ENCODE measurements around the gene SREK1. TPM values are rescaled to one million over a fixed set of nuclear protein-coding genes. Genes with fewer than 3 reads are reported as not detected.
A peak's percentile ranks its signal among the peaks of the same experiment; 100 is the strongest.

The SREK1 gene
- total RNA-seq (2021; fragmentation: NEBNext Ultra II Directional; extraction: Animal tissue kit (Norgen Biotek cat#: 25700)) (37.0 and 40.4 TPM in 2 replicates), polyA plus RNA-seq (2011; rRNA removed) (10.6 and 14.7 TPM in 2 replicates), polyA minus RNA-seq (2011; rRNA and poly(A)+ RNA removed) (50.0 and 59.6 TPM in 2 replicates)
- polyA plus RNA-seq (2011; cell fraction: cytosol; rRNA removed): 15.7 TPM
- polyA plus RNA-seq (2011; cell fraction: nucleus; rRNA removed): 50.7 TPM
- 23.6 to 39.8 TPM (median 26.9 TPM) in 4 replicates for polyA plus RNA-seq (2012, experiment 1 of 2)
- polyA plus RNA-seq (2012, experiment 2 of 2): 1.6 TPM
- 41.8 TPM for polyA plus RNA-seq (2013, experiment 1 of 2)
- 37.6 TPM for polyA plus RNA-seq (2013, experiment 2 of 2)
- polyA minus RNA-seq (2011; cell fraction: cytosol; rRNA and poly(A)+ RNA removed): 32.8 TPM
- 145 TPM for polyA minus RNA-seq (2011; cell fraction: nucleus; rRNA and poly(A)+ RNA removed)
- long read RNA-seq, experiment 1, transcript SREK1-205 (2 exons, 553 nt): major isoform, 7 of 25 reads
- long read RNA-seq, experiment 1, partial matches to known transcripts: 0 of 25 reads
- long read RNA-seq, experiment 1, other reads (novel, unspliced or antisense): 17 of 25 reads
- long read RNA-seq, experiment 2, full-length matches to known transcripts: 6 of 35 reads
- long read RNA-seq, experiment 2, partial matches to known transcripts: 23 of 35 reads
- long read RNA-seq, experiment 2, other reads (novel, unspliced or antisense): 6 of 35 reads

GRCh38 chr5:66144074-66144833, at the start of gene SREK1:
TSS of gene SREK1 (plus strand) at chr5:66144300. CDS start at chr5:66144377, 77 bp downstream.
- Histone ChIP-seq H3K79me1 (ENCODE audit: low read depth, low read length) (no peaks in the 10 kb centered on the region), H3K9me3 (ENCODE audit: insufficient read depth in 2 of 2, low read depth in 1 of 2, low read length in 1 of 2) (no peaks in the 10 kb centered on the region), H3K56ac (replicated peaks; ENCODE audit: insufficient read length, low read depth, low read length) (peak within 1 kb of the TSS; percentile 97), H3K14ac (ENCODE audit: insufficient read length) (no peak within 1 kb of the TSS), H3K4me2 (ENCODE audit: insufficient read depth in 1 of 2, low read depth in 2 of 2, low read length in 2 of 2) (peak within 1 kb of the TSS; percentile 77 to 98), H3K27me3 (replicated peaks in 1 of 4; ENCODE audit: control insufficient read depth in 3 of 4, extremely low read depth in 1 of 4, insufficient read depth in 3 of 4, low read length in 3 of 4) (no peaks in the 10 kb centered on the region), H2BK20ac (ENCODE audit: low read length) (no peak within 1 kb of the TSS), H3K36me3 (ENCODE audit: control insufficient read depth in 2 of 4, insufficient read depth in 4 of 4, low read length in 3 of 4) (no peaks in the 10 kb centered on the region; a peak in 1 of 8 replicates), H3K23me2 (ENCODE audit: low read depth, low read length) (peaks cover 4% of the 10 kb centered on the region), H4K8ac (ENCODE audit: extremely low read depth, insufficient read depth, low read length) (peak within 1 kb of the TSS; percentile 98), H2BK15ac (ENCODE audit: low read length) (0 out of 2 replicates have a peak within 1 kb of the TSS, but pooled peaks have one; percentile 51), H3K18ac (ENCODE audit: extremely low read depth, low read length) (peak within 1 kb of the TSS; percentile 95), H4K5ac (ENCODE audit: insufficient read length, low read depth, low read length) (peak within 1 kb of the TSS; percentile 87), H3K4me3 (ENCODE audit: extremely low read depth in 1 of 4, insufficient read depth in 2 of 4, low read depth in 3 of 4, low read length in 4 of 4) (peak within 1 kb of the TSS; percentile 72 to 99 (median 96)), H3K79me2 (ENCODE audit: control insufficient read depth in 1 of 2, insufficient read depth in 2 of 2, low read length in 2 of 2) (peaks cover 5 to 46% of the 10 kb centered on the region in 2 experiments), H4K20me1 (replicated peaks in 1 of 2; ENCODE audit: control insufficient read depth in 1 of 2, insufficient read depth in 2 of 2, low read length in 2 of 2) (no peaks in the 10 kb centered on the region), H3K4ac (replicated peaks; ENCODE audit: insufficient read length, low read depth, low read length) (peak within 1 kb of the TSS; percentile 89), H3K27ac (ENCODE audit: low read depth, low read length) (peak within 1 kb of the TSS; percentile 99), H3K9ac (replicated peaks in 1 of 4; ENCODE audit: extremely low read depth in 1 of 4, low read depth in 3 of 4, low read length in 3 of 4) (peak within 1 kb of the TSS; percentile 93 to 99 (median 99)), H3K4me1 (replicated peaks in 1 of 4; ENCODE audit: control insufficient read depth in 3 of 4, insufficient read depth in 4 of 4, low read length in 3 of 4) (peaks cover 0 to 5% (median 2%) of the 10 kb centered on the region in 4 experiments; a peak in 5 of 7 replicates), H2AK5ac (ENCODE audit: low read depth, low read length) (no peak within 1 kb of the TSS; the same call in 1 of the 2 replicates), H4K91ac (replicated peaks; ENCODE audit: insufficient read length, low read length) (peak within 1 kb of the TSS; percentile 90), H2BK12ac (ENCODE audit: low read depth, low read length) (no peak within 1 kb of the TSS), H3K23ac (ENCODE audit: insufficient read length) (no peak within 1 kb of the TSS), H2BK5ac (ENCODE audit: low read depth, low read length) (peak within 1 kb of the TSS; percentile 89), H2AFZ (ENCODE audit: low read length) (peak within 1 kb of the TSS; percentile 91), H2BK120ac (replicated peaks; ENCODE audit: low read depth, low read length) (peak within 1 kb of the TSS; percentile 51)
- ChIA-PET POLR2A (ENCODE audit: partially characterized antibody) (interaction anchor here (0.5 to 2.0 kb wide), 16 partner anchors 9 to 581 kb away, joined by 3 to 7 read pairs (median 4); partner anchors contain the start of genes CENPK, ERBIN, NLN and PPWD1), CTCF (ENCODE audit: partially characterized antibody) (no interaction called here)
- DNase-seq (ENCODE audit: low read depth in 1 of 2, low spot score in 2 of 2) (peak; percentile 65 to 91), FAIRE-seq (no peak)
- 0% methylated on average over 49 of the region's 86 CpGs; no CpG with 5 or more reads in 1 of the 2 experiments for WGBS, 2 experiments (ENCODE audit: extremely low coverage in 1 of 2, insufficient coverage in 1 of 2, insufficient read length in 1 of 2, insufficient replicate concordance in 2 of 2, low coverage in 1 of 2, low lambda C conversion rate in 2 of 2, missing lambda C conversion rate in 1 of 2)
- TF ChIP-seq E2F6 (IDR thresholded peaks at IDR 0.05) (peak; percentile 52), HDAC6 (IDR thresholded peaks at IDR 0.05; ENCODE audit: low read depth, low read length) (no peak), SUZ12 (IDR thresholded peaks at IDR 0.05; ENCODE audit: low read length) (no peak), POLR2AphosphoS5 (IDR thresholded peaks at IDR 0.05; ENCODE audit: low read depth, low read length) (peak; percentile 97), BCL11A (IDR thresholded peaks at IDR 0.05; ENCODE audit: low read depth in 2 of 2, low read length in 2 of 2) (no peak), KDM1A (IDR thresholded peaks at IDR 0.05; ENCODE audit: borderline replicate concordance, low read length) (no peak), YY1 (IDR thresholded peaks at IDR 0.05; ENCODE audit: low read depth, low read length) (peak; percentile 95), CEBPB (IDR thresholded peaks at IDR 0.05; ENCODE audit: low read depth, low read length) (peak; percentile 84), SP4 (IDR thresholded peaks at IDR 0.05; ENCODE audit: low read length) (peak; percentile 75)
